Measurements from ENCODE around the gene AP1S3. TPM values are rescaled to one million over a fixed set of nuclear protein-coding genes. Genes with fewer than 3 reads are reported as not detected.
A peak's percentile ranks its signal among the peaks of the same experiment; 100 is the strongest.

Gene AP1S3
- polyA plus RNA-seq, 2 of the 4 experiments (the other 2 are of a cell fraction) = 42.9 to 57.0 TPM

GRCh38 chr2:223800908-223801307 is 36.5 kb downstream of the AP1S3 start:
- DNase-seq (ENCODE audit: low read depth in 1 of 2, low spot score in 1 of 2) (no peak), ATAC-seq (no peak), FAIRE-seq (no peak)
- no peak overlapping the region; the same call in 2 of the 3 replicates for H3K4me2 ChIP-seq
- no peak for TF ChIP-seq FOSB (CRISPR knock-in tag; IDR thresholded peaks at IDR 0.05)
- no peak for TF ChIP-seq HEYL (CRISPR knock-in tag; IDR thresholded peaks at IDR 0.05)
- no peak for TF ChIP-seq CBX2 (IDR thresholded peaks at IDR 0.05; ENCODE audit: borderline replicate concordance, low read depth)
- no peak for TF ChIP-seq EP300 (IDR thresholded peaks at IDR 0.05)
- no peak for TF ChIP-seq HDAC2 (IDR thresholded peaks at IDR 0.05)
- no peak for TF ChIP-seq ZNF302 (CRISPR knock-in tag; IDR thresholded peaks at IDR 0.05)
- no peak for TF ChIP-seq RCOR1 (IDR thresholded peaks at IDR 0.05; ENCODE audit: low read depth, low read length)
- TF ChIP-seq TFCP2L1 (CRISPR knock-in tag; IDR thresholded peaks at IDR 0.05) = no peak
- TF ChIP-seq JUNB (IDR thresholded peaks at IDR 0.05) = no peak
- TF ChIP-seq NFE2L2 (conservative IDR thresholded peaks at IDR 0.05; ENCODE audit: low read length) = no peak
- no peak for TF ChIP-seq JUN (IDR thresholded peaks at IDR 0.05)
- TF ChIP-seq HOXB5 (CRISPR knock-in tag; IDR thresholded peaks at IDR 0.05) = no peak
- no peak for TF ChIP-seq ATOH8 (CRISPR knock-in tag; IDR thresholded peaks at IDR 0.05; ENCODE audit: low read depth)
- peak overlapping the region; percentile 75 to 85 for H3K27ac ChIP-seq
- ChIA-PET POLR2A (no interaction called here), CTCF (interaction anchor here (0.8 to 4.0 kb wide), 8 partner anchors 9 to 829 kb away, joined by 3 to 24 read pairs (median 4); partner anchors contain the start of gene SCG2)
- H3K4me3 ChIP-seq = no peak overlapping the region
- 83% methylated on average over 4 of the region's 4 CpGs for WGBS (ENCODE audit: missing lambda C conversion rate)
- H3K9me3 ChIP-seq = no peaks in the 10 kb centered on the region
- peaks cover 73% of the 10 kb centered on the region for H3K4me1 ChIP-seq

GRCh38 chr2:223797811-223798721 is 39.3 kb downstream of the AP1S3 start:
- FAIRE-seq (peak; percentile 46), ATAC-seq (peak; percentile 79 to 81), DNase-seq (ENCODE audit: low read depth in 1 of 2, low spot score in 1 of 2) (peak; percentile 14 to 66)
- TF ChIP-seq CBX8 (IDR thresholded peaks at IDR 0.05) (no peak), SMC3 (IDR thresholded peaks at IDR 0.05) (peak; percentile 92), RAD21 (conservative IDR thresholded peaks at IDR 0.05 in 1 of 2, IDR thresholded peaks at IDR 0.05 in 1 of 2) (peak; percentile 92 to 94), CTCF (IDR thresholded peaks at IDR 0.05) (peak; percentile 88), MAFK (IDR thresholded peaks at IDR 0.05; ENCODE audit: partially characterized antibody) (peak; percentile 32), FOXS1 (CRISPR knock-in tag; IDR thresholded peaks at IDR 0.05) (no peak)
- ChIA-PET POLR2A (no interaction called here), CTCF (interaction anchor here (0.5 to 5.3 kb wide), 62 partner anchors 10 to 974 kb away, joined by 3 to 31 read pairs (median 4); no protein-coding TSS in a partner anchor)
- H3K4me1 ChIP-seq = peaks cover 76% of the 10 kb centered on the region
- H3K27ac ChIP-seq = peak overlapping the region; percentile 75 to 87
- peaks cover 3% of the 10 kb centered on the region; the same call in 1 of the 3 replicates for H3K9me3 ChIP-seq
- 63% methylated on average over 4 of the region's 4 CpGs for WGBS (ENCODE audit: missing lambda C conversion rate)
- peak overlapping the region; percentile 64 for H3K4me2 ChIP-seq
- no peak overlapping the region for H3K4me3 ChIP-seq

- Histone ChIP-seq H3K4me2 (peak overlapping the region; percentile 58), H3K4me1 (peaks cover 68% of the 10 kb centered on the region), H3K27ac (peak overlapping the region; percentile 75 to 87), H3K9me3 (peaks cover 13% of the 10 kb centered on the region; the same call in 2 of the 3 replicates), H3K4me3 (no peak overlapping the region)
- ATAC-seq (peak; percentile 77 to 83), FAIRE-seq (no peak), DNase-seq (ENCODE audit: low read depth in 1 of 2, low spot score in 1 of 2) (peak; percentile 33 to 72)
- POLR2A ChIA-PET = interaction anchor here (0.6 kb wide), 1 partner anchor 18 kb away, joined by 3 read pairs; no protein-coding TSS in a partner anchor
- peak in 1 of 2 experiments; percentile 20; a peak in 1 of 5 replicates for TF ChIP-seq JUN (IDR thresholded peaks at IDR 0.05)
- TF ChIP-seq HES2 (IDR thresholded peaks at IDR 0.05) = no peak
- 0 out of 2 replicates have a peak, but pooled peaks have one; percentile 17 for TF ChIP-seq FOSL2 (IDR thresholded peaks at IDR 0.05)
- peak; percentile 48 for TF ChIP-seq FOSL2 (CRISPR knock-in tag; IDR thresholded peaks at IDR 0.05)
- peak; percentile 51; the same call in 1 of the 2 replicates for TF ChIP-seq MAX (IDR thresholded peaks at IDR 0.05)
- peak; percentile 86; the same call in 1 of the 2 replicates for TF ChIP-seq FOXS1 (CRISPR knock-in tag; IDR thresholded peaks at IDR 0.05)
- no peak for TF ChIP-seq RARB (CRISPR knock-in tag; IDR thresholded peaks at IDR 0.05)
- WGBS (ENCODE audit: missing lambda C conversion rate) = 22% methylated on average over 5 of the region's 5 CpGs
- CTCF ChIA-PET = interaction anchor here (0.6 to 5.3 kb wide), 39 partner anchors 9 to 970 kb away, joined by 3 to 31 read pairs (median 5); no protein-coding TSS in a partner anchor
These were observed 40.3 kb downstream of the AP1S3 start for GRCh38 chr2:223797037-223797436.
